Dedifferentiated amniotic fluid mesenchymal stem cell (primary cell): ENCODE data around the gene TRAPPC12.

Experiments used
- DNase-seq: peaks from one replicate; pipeline ENCODE4 v3.0.0-alpha.2; 2016; ENCODE audit errors: extremely low spot score

Gene TRAPPC12

GRCh38 chr2:3468296-3468988 is 88.9 kb downstream of the TRAPPC12 start:
- DNase-seq, result no peak

GRCh38 chr2:3469486-3469885 is 90.0 kb downstream of the TRAPPC12 start:
- no peak for DNase-seq

GRCh38 chr2:3470166-3470651 is 90.7 kb downstream of the TRAPPC12 start:
- no peak for DNase-seq

- no peak for DNase-seq
Measured at GRCh38 chr2:3470856-3471737, 91.6 kb downstream of the TRAPPC12 start.

GRCh38 chr2:3472296-3472695 is 92.8 kb downstream of the TRAPPC12 start:
- DNase-seq, result no peak

- no peak for DNase-seq
Measured at GRCh38 chr2:3472966-3473365, 93.5 kb downstream of the TRAPPC12 start.

- DNase-seq, result no peak
Measured at GRCh38 chr2:3475771-3476170, 96.3 kb downstream of the TRAPPC12 start.

GRCh38 chr2:3476321-3476984 is 97.0 kb downstream of the TRAPPC12 start:
- no peak for DNase-seq

- DNase-seq, result no peak
Measured at GRCh38 chr2:3476985-3477327, 97.5 kb downstream of the TRAPPC12 start.

GRCh38 chr2:3478846-3479385 is 99.4 kb downstream of the TRAPPC12 start:
- no peak for DNase-seq

GRCh38 chr2:3479430-3480320 is 100.2 kb downstream of the TRAPPC12 start:
- no peak for DNase-seq

GRCh38 chr2:3480352-3481010 is 101.0 kb downstream of the TRAPPC12 start:
- DNase-seq, result no peak

- no peak for DNase-seq
Measured at GRCh38 chr2:3481011-3481400, 101.5 kb downstream of the TRAPPC12 start.

- DNase-seq, result no peak
Measured at GRCh38 chr2:3481736-3482362, 102.4 kb downstream of the TRAPPC12 start.

- no peak for DNase-seq
Measured at GRCh38 chr2:3482363-3482821, 102.9 kb downstream of the TRAPPC12 start.

- no peak for DNase-seq
Measured at GRCh38 chr2:3483227-3483985, 103.9 kb downstream of the TRAPPC12 start.

- no peak for DNase-seq
Measured at GRCh38 chr2:3483986-3484960, 104.8 kb downstream of the TRAPPC12 start.

- DNase-seq, result no peak
Measured at GRCh38 chr2:3485166-3485565, 105.7 kb downstream of the TRAPPC12 start.
